Iris pigment epithelial cell (primary cell): Measurements from ENCODE around the gene GCDH.
"Not testable (repeated sequence)": the region's sequence is repeated elsewhere in the genome, so short reads cannot be mapped to it uniquely, and the experiment has no call there.

Experiments
- DNase-seq: peaks from one replicate; pipeline ENCODE4 v3.0.0-alpha.2; 2011; ENCODE audit warnings: low read depth

The GCDH gene

DNA sequence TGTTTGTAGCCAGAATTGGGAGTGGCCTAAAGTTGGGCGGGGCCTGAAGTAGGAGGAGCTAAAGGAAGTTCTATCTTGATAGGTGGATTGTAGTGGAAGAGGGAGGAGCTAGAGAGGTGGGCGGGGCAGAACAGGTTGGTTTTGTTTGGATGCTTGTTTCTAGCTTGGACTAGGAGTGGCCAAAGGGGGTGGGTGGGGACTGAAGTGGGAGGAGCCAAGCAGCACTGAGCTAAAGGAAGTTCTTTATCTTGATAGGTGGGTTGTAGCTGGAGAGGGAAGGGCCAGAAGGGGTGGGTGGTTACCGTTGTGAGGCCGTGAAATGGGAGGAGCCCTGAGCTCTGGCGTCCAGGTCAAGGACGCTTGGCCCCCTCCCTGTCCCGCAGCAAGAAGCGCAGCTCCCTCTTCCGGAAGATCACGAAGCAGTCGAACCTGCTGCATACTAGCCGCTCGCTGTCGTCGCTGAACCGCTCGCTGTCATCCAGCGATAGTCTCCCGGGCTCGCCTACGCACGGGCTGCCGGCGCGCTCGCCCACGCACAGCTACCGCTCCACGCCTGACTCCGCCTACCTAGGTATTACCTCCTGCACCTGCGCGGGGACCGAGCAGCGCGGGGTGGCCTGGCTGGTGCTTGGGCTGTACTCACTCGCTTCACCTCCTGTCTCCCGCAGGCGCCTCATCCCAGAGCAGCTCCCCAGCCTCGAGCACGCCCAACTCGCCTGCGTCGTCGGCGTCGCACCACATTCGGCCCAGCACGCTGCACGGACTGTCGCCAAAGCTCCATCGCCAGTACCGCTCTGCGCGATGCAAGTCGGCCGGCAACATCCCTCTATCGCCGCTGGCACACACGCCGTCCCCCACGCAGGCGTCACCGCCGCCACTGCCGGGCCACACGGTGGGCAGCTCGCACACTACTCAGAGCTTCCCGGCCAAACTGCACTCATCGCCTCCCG, 17.7 kb upstream of the GCDH start:
- DNase-seq, result peak; percentile 86

DNA sequence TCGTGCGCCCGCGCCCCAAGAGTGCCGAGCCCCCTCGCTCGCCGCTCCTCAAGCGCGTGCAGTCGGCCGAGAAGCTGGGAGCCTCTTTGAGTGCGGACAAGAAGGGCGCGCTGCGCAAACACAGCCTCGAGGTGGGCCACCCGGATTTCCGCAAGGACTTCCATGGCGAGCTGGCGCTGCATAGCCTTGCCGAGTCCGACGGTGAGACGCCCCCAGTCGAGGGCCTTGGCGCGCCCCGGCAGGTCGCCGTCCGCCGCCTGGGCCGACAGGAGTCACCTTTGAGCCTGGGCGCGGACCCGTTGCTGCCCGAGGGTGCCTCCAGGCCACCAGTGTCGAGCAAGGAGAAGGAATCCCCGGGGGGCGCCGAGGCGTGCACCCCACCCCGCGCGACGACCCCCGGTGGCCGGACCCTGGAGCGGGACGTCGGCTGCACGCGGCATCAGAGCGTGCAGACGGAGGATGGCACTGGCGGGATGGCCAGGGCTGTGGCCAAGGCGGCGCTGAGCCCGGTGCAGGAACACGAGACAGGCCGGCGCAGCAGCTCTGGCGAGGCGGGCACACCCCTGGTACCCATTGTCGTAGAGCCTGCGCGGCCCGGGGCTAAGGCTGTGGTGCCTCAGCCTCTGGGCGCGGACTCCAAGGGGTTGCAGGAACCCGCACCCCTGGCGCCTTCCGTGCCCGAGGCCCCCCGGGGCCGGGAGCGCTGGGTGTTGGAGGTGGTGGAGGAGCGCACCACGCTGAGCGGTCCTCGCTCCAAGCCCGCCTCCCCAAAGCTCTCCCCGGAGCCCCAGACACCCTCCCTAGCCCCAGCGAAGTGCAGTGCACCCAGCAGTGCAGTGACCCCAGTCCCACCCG, 16.8 kb upstream of the GCDH start:
- no peak for DNase-seq

DNA sequence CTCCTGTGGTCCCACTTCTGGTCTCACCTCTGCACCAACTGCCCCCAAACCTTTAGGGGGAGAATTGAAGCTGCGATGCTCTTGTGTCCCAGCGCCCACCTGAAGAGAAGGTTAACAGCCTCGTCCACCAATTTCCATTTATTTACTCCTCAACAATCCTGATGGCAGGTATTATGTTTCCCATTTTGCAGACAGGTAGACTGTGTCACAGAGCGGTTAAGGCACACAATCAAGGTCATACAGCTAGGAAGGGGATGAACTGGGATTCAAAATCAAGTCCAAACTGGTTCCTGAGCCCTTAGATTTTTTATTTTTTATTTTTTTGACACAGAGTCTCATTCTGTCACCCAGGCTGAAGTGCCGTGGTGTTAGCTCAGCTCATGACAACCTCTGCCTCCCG, 15.9 kb upstream of the GCDH start:
- DNase-seq, result no peak

DNA sequence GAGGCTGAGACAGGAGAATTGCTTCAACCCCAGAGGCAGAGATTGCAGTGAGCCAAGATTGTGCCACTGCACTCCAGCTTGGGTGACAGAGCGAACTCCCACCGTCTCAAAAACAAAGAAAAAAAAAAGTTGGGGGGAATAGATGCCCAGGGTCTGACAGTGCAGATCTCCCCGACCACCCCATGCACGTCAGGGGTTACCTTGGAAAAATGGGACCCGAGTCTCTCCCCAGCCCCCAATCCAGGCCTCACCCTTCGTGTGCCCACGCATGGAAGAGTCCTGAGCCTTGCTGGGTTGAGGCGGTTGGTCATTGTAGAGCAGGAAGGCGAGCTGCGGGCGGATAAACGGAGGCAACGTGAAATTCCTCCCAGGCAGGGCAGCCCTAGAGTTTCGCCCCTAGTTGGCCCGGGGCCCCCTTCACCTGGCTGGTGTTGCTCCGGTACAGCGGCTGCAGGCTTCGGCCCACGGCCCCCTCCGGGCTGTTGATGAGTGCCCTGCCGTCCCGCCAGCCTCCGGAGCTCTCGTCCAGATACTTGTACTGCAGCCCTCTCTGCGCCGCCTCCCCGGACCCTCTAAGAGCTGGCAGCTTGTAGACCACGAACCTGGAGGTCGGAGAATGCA, 10.3 kb upstream of the GCDH start:
- no peak for DNase-seq

DNA sequence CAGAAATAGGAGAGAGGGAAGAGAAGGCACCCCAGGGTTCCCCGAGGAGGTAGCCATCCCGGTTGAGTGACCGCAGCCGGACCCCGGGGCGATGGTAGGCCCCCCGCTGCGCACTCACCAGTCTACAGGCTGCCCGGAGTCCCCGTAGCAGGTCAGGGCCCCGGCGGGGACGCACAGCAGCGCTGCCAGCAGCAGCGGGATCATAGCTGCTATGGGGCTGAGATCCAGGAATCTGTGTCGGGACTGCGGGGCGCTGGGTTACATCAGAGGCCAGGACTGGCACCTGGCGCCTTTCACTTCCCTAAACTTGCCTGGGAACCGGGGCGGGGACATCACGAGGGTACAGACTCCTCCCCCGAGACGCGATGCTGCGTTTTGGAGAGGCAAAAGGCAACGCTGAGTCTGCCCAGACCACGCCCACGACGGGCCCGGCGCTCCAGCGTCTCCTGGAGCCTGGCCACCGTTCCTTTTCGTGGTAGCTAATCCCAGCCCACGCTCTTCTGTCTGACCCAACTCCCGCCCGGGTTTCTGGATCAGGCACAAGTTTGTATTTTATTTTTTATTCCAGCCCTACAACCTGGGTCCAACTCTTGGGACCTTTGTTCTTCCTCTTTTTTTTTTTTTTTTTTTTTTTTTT, 9.7 kb upstream of the GCDH start, which contains the start of gene DNASE2:
DNASE2 (minus strand) TSS at position 278 of the 637 bp plus-strand sequence; CDS start at position 204, 74 bp downstream.
- peak; percentile 86 for DNase-seq

DNA sequence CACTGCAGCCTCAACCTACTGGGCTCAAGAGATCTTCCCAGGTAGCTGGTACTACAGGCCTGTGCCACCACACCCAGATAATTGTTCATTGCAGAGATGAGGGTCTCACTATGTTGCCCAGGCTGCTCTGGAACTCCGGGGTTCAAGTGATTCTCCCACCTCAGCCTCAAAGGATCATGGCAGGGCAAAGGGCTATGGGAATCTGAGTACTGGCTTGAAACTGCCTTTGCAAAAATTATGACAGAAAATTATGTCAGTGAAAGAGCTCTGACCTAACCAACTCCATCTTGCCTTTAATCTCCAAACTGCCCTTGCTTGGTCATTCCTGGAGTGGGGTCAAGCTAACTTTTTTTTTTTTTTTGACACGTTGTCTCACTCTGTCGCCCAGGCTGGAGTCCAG, 8.4 kb upstream of the GCDH start:
- DNase-seq, result no peak

DNA sequence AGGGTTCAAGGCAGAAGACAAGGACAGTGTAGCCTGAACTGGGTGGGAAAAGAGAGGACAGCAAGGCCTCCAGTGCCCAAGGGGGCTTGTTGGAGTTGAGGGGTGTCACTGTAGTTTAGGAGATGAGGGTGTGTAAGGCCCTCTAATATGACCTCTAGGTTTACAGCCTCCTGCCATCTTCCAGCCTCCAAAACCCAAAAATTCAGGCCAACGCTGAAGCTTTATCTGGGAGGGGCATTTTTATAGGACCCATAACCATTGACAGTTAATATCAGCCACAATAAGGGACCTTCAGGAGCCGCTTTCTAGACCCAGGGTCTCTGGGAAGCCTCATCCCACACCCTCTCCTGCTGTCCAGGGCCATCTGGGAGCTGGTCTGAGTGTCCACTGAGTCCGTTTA, 6.8 kb upstream of the GCDH start:
- DNase-seq, result no peak

DNA sequence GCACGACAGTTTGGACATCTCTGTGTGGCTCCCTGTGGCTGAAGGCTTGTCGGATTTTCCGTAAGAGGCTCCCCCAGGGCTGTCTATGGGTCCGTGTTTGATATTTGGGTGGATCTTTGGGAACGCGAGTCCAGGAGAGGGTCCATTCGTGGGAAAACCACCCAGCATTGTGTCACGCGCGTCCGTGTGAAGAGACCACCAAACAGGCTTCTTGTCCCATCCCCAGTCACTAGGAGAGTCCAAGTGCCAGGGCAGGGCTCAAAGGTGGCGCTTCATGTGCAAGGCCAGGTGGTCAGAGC, 6.4 kb upstream of the GCDH start:
- no peak for DNase-seq

DNA sequence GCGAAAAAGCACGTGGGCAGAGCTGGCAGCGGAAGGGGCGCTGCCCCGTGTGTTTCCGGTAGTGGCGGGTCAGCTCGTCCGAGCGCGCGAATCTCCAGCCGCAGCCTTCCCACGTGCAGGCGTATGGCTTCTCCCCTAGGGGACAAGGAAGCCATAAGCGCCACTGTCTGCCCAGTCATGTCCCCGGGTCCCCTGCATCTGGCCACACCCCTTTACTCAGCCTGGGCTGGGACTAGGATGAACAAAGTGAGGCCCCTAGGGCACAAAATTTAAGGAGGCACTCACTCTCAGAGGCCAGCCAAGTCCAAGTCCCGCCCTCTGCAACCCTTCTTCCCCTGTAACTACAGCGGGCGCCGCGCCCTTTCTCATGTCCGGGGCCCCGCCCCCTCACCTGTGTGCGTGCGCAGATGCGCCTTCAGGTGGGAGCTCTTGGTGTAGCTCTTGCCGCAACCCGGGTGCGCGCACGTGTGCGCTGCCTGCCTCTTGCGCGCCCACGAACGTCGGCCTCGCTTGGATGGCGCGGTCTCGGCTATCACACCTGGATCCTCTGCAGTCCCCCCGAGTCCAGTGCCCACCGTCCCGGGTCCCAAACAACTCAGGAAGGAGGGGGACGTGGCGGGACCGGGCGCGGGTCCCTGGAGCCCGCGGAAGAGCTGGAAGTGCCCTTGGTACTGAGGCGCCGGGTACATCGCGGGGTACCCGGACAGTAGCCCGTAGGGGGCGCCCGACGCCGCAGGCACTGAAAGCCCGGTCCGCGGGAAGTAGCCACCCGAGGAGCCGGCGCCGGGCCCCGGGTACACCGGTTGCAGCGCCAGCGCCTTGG, 5.8 kb upstream of the GCDH start:
- peak; percentile 47 for DNase-seq

DNA sequence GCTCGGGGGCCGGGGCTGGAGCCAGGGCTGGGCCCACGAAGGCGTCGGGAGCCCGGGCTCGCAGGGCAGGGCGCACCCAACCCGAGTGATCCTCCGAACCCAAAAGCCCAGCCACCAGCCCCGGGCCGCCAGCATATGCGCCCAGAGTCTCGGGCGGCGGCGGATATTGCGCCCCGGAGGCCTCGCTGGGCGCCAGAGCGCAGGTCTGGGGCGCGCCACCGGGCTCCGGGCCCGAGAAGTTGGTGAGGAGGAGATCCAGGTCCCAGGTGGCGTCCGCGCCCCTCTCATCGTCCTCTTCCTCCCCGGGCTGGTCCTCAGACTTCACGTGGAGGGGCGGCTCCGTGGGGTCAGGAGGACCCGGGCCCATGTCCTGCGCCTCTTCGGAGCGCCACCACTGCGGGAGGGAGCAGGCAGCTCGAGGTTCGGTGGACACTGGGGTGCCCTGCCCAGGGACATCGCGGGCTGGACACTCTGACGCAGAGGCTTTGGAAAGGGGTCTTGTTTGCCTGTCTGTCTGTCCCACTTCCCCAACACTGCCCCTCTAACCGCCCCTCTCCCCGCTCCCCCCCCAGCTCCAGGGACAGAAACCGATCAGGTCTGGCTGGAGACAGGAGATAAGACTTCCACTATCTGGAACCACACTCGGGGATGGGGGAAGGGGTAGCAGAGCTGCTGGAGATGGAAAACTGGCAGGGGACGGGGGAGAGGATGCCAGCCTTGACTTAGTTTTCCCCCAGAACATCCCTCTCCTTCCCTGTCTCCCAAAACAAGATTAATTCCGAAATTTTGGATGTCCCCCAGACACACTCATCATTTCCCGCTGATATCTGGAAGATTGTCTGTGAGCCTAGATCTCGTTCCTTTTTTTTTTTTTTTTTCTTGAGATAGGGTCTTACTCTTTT, 5.0 kb upstream of the GCDH start:
- DNase-seq, result no peak

DNA sequence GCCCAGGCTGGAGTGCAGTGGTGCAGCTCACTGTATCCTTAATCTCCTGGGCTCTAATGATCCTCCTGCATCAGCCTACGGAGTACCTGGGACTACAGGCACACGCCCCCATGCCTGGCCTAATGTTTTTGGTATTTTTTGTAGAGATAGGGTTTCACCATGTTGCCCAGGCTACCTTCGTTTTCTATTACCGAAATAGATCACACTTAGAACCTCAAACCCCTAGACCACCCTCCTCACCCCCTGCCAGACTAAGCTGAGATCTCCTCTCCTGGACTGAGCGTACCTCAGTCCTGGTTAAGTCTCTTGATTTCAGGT, 4.3 kb upstream of the GCDH start:
- DNase-seq, result no peak

DNA sequence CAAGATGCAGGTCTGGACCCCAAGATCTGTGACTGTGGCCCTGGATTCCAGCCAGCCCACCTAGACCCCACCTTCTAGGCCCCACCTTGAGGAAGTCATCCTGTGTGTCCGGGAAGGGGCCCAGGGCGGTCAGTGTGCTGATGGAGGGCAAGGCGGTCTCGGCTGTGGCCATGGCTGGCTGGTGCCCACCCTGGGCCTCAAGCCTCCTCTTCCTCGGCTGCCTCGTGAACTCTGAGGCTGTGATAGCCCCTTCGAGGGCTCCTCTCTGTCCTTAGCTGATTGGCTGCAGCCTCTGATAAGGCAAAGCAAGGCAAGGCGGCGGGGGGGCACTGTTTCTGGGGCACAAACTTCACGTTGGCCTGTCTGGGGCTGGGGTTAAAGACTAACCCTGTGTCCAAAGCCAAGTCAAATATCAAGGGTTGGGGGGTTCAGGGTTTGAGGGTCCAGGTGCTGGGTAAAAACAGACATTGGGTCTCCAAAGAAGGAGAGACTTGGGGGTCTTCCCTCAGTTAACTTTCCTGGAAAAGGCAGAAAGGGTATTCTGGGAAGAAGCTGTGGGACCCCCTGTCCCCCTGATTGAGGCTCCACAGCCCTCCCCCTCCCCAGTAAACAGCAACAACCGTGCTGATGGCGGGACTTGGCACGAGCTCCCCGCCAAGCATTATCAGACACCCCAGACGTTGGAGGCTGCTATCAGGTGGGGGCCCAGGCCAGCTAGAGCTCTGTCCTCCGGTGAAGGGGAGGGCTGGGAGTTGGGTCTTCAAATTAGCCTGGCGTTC, 3.8 kb upstream of the GCDH start, which contains the start of gene KLF1:
KLF1 (minus strand) TSS at position 233 of the 779 bp plus-strand sequence; CDS start at position 172, 61 bp downstream.
- no peak for DNase-seq

DNA sequence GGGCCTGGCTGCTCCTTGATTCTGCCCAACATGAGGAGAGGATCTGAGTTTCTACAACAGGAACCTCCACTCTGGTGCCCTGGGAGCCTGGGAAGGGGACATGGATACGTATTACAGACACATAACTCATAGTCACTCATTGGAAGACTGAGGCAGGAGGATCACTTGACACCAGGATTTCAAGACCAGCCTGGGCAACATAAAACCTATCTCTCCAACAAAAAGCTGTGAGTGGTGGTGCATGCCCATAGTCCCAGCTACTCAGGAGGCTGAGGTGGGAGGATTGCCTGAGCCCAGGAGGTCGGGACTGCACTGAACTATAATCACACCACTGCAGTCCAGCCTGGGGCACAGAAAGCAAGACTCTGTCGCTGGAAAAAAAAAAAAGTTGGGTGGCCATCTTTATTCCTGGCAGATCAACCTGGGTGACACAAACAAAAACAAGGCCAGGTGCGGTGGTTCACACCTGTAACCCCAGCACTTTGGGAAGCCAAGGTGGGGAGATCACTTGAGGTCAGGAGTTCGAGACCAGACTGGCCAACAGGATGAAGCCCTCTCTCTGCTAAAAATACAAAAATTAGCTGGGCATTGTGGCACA, 2.9 kb upstream of the GCDH start:
- DNase-seq, result no peak

DNA sequence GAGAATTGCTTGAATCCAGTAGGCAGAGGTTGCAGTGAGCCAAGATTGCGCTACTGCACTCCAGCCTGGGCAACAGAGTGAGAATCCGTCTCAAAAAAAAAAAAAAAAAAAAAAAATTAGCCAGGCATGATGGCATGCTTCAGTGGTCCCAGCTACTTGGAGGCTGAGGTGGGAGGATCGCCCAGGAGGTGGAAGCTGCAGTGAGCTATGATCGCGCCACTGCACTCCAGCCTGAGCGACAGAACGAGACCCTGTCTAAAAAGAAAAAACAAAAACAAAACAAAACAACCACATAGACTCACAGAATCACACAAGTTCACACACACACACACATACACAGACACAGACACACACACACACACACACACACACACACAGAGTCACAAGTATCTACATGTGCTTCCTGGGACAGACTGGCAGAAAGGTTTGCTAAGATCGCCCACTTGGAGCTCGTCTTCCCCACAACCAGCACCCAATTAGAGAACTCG, 617 bp upstream of the GCDH start:
- not testable (repeated sequence) for DNase-seq

DNA sequence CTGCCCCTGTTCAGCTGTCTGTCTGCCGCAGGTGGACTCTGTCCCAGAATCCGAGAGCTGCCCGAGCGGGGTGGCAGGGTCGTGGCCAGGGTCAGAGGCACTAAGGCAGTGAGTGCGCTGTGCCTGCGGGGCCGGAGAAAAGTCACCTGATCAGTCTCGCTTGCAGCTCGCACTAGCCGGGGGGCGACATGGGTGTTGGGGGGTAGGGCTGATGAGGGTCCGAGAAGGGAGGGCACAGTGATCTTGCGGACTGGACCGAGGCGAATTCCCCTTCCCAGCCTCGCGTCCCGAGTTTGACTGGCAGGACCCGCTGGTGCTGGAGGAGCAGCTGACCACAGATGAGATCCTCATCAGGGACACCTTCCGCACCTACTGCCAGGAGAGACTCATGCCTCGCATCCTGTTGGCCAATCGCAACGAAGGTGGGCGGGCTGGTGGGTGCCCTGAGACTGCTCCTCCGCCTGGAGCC, 627 bp downstream of the GCDH start:
- no peak for DNase-seq

DNA sequence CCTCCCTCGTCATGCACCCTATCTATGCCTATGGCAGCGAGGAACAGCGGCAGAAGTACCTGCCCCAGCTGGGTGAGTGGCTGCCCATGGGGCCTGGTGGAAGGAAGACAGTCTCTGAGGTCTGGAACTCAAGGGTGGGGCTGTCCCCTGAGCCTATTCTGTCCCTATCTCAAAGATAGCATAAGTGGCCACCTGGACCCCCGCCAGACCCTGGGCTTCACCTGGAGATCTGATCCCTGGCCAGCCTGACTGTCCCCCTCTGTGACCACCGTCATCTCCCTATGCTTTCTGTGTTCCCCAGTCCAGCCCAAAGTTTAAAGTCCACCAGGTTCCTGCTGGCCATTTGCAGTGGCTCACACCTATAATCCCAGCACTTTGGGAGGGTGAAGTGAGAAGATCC, 2.6 kb downstream of the GCDH start:
- DNase-seq, result no peak

DNA sequence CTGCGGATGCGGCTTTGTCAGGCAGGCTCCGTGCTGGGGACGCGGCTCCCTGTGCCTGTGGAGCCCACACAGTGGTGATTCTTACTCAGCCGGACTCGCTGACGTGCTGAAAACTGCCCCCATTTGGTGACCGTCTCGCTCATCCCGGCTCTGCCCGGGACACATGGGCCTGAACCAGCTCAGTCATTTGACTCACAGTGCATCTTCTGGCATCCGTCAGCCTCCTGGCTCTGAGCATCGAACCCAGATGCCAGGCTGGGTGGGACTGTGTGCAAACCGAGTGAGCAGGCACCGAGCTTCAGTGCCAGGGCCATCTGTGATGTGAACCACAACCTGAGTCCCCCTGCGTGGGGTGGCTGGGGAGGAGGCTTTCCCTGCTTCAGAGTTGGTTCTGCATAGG, 5.5 kb downstream of the GCDH start:
- no peak for DNase-seq

DNA sequence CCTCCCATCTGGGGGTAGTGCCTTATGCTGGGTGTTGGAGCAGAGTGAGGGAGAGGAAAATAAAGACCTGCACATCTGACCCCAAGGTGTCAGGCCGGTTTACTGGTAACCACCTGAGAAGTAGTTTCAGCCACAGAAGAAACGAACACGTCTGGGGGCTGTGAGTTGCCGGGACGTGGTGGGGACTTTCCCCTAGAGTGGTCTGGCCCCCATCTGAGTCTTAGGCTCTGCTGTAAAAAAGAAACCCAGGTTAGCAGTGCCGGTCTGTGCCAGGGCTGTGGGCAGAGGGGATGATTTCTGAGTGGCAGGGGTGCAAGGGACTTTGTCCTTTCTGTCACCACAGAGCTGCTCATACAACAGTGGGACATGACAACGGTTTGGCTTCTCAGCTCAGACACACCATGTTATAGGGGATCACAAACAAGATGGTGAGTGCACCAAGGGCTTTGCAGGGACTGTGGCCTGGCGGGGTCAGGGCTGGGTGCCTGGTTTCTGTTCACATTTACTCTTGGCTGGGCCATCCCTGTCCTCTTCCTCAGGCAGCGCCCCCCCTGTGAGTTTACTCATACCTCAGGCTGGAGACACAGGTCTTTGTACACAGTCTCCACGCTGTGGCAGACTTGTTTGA, 9.0 kb downstream of the GCDH start:
- DNase-seq, result no peak
